ENCODE results near the gene CTIF. TPM values are rescaled to one million over a fixed set of nuclear protein-coding genes. Genes with fewer than 3 reads are reported as not detected.

CTIF gene
- total RNA-seq, 5 donors from 2014 or later (not counting 1 experiment from before 2014, with no cell fraction given): 3.2 to 6.7 (median 4.7) TPM

GRCh38 chr18:48817021-48817461 lies 278.2 kb downstream of the CTIF start:
- H3K4me1 ChIP-seq (ENCODE audit: control insufficient read depth in 1 of 2, extremely low read depth in 1 of 2, insufficient read depth in 2 of 2, low read length in 2 of 2): peaks cover 2 to 60% of the 10 kb centered on the region in 2 experiments
- peaks cover 37 to 63% (median 47%) of the 10 kb centered on the region in 3 donors for H3K4me1 Mint-ChIP-seq
- DNase-seq (peak in 4 of 35 experiments; percentile 4 to 30 (median 12)), ATAC-seq (replicated peaks in 1 of 4) (no peak)
- WGBS (ENCODE audit: insufficient coverage): 91% methylated on average over 16 of the region's 17 CpGs
- H3K36me3 Mint-ChIP-seq: no peaks in the 10 kb centered on the region
- POLR2A ChIA-PET: no interaction called here
- H3K27ac ChIP-seq (ENCODE audit: low read length): no peak overlapping the region
- CTCF ChIA-PET: interaction anchor here in 1 of 2 donors (0.7 kb wide), 1 partner anchor 516 kb away, joined by 7 read pairs; no protein-coding TSS in a partner anchor
- H3K9me3 Mint-ChIP-seq: no peaks in the 10 kb centered on the region
- H3K27me3 Mint-ChIP-seq: no peaks in the 10 kb centered on the region
- H3K27me3 ChIP-seq (replicated peaks in 1 of 2; ENCODE audit: control insufficient read depth in 2 of 2, extremely low read depth in 1 of 2, insufficient read depth in 2 of 2, low read length in 1 of 2): no peaks in the 10 kb centered on the region
- H3K9me3 ChIP-seq: no peaks in the 10 kb centered on the region
- H3K4me3 ChIP-seq (ENCODE audit: control insufficient read depth in 1 of 2, extremely low read depth in 1 of 2, low read length in 1 of 2): no peak overlapping the region
- H3K27ac Mint-ChIP-seq: no peak overlapping the region
- H3K36me3 ChIP-seq (ENCODE audit: control insufficient read depth in 2 of 2, extremely low read depth in 1 of 2, insufficient read depth in 1 of 2, low read length in 1 of 2): no peaks in the 10 kb centered on the region
- no peak overlapping the region for H3K4me3 Mint-ChIP-seq

GRCh38 chr18:48818329-48819254 lies 279.8 kb downstream of the CTIF start:
- 97% methylated on average over 12 of the region's 18 CpGs for WGBS (ENCODE audit: insufficient coverage)
- no peak for ATAC-seq (replicated peaks in 1 of 4)
- ChIA-PET POLR2A (no interaction called here), CTCF (no interaction called here)
- DNase-seq: peak in 3 of 35 experiments; percentile 4 to 19 (median 10)
- Histone ChIP-seq H3K27me3 (replicated peaks in 1 of 2; ENCODE audit: control insufficient read depth in 2 of 2, extremely low read depth in 1 of 2, insufficient read depth in 2 of 2, low read length in 1 of 2) (no peaks in the 10 kb centered on the region), H3K36me3 (ENCODE audit: control insufficient read depth in 2 of 2, extremely low read depth in 1 of 2, insufficient read depth in 1 of 2, low read length in 1 of 2) (no peaks in the 10 kb centered on the region), H3K4me3 (ENCODE audit: control insufficient read depth in 1 of 2, extremely low read depth in 1 of 2, low read length in 1 of 2) (no peak overlapping the region), H3K4me1 (ENCODE audit: control insufficient read depth in 1 of 2, extremely low read depth in 1 of 2, insufficient read depth in 2 of 2, low read length in 2 of 2) (peaks cover 0 to 50% of the 10 kb centered on the region in 2 experiments), H3K9me3 (no peaks in the 10 kb centered on the region), H3K27ac (ENCODE audit: low read length) (no peak overlapping the region)
- Mint-ChIP-seq H3K27ac (peak overlapping the region in 1 of 2 donors; percentile 53), H3K4me3 (no peak overlapping the region), H3K27me3 (no peaks in the 10 kb centered on the region), H3K36me3 (peaks cover 4% of the 10 kb centered on the region), H3K4me1 (peaks cover 26 to 53% (median 36%) of the 10 kb centered on the region in 3 donors), H3K9me3 (peaks cover 0 to 5% (median 0%) of the 10 kb centered on the region in 3 donors)

DNA sequence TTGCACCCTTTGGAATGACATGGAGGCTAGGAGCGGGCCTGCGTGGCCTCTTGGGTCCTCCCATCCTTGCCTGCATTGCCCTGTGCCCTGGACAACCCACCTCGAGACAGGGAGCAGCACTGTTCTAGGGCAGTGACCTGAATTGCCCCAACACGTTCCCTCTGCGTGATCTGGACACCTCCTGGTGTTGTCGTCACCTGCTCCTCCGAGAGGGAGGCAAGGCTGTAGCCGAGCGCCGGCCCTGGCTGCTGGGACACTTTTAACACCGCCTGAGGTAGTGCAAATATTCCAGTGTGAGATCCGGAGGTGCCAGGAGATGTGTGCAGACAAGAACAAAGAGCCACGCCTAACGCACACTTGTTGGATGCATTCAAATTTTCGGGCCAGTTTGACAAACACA lies 280.4 kb downstream of the CTIF start:
- H3K27ac Mint-ChIP-seq: peak overlapping the region in 1 of 2 donors; percentile 28
- H3K4me3 Mint-ChIP-seq: no peak overlapping the region
- DNase-seq: peak in 3 of 35 experiments; percentile 1 to 16 (median 9)
- Histone ChIP-seq H3K27ac (ENCODE audit: low read length) (no peak overlapping the region), H3K36me3 (ENCODE audit: control insufficient read depth in 2 of 2, extremely low read depth in 1 of 2, insufficient read depth in 1 of 2, low read length in 1 of 2) (no peaks in the 10 kb centered on the region), H3K4me3 (ENCODE audit: control insufficient read depth in 1 of 2, extremely low read depth in 1 of 2, low read length in 1 of 2) (no peak overlapping the region), H3K9me3 (no peaks in the 10 kb centered on the region), H3K27me3 (replicated peaks in 1 of 2; ENCODE audit: control insufficient read depth in 2 of 2, extremely low read depth in 1 of 2, insufficient read depth in 2 of 2, low read length in 1 of 2) (no peaks in the 10 kb centered on the region), H3K4me1 (ENCODE audit: control insufficient read depth in 1 of 2, extremely low read depth in 1 of 2, insufficient read depth in 2 of 2, low read length in 2 of 2) (peaks cover 0 to 43% of the 10 kb centered on the region in 2 experiments)
- H3K4me1 Mint-ChIP-seq: peaks cover 19 to 46% (median 30%) of the 10 kb centered on the region in 3 donors
- ChIA-PET POLR2A (interaction anchor here in 1 of 2 donors (0.6 kb wide), 1 partner anchor 305 kb away, joined by 5 read pairs; no protein-coding TSS in a partner anchor), CTCF (no interaction called here)
- H3K9me3 Mint-ChIP-seq: peaks cover 0 to 5% (median 0%) of the 10 kb centered on the region in 3 donors
- peaks cover 4% of the 10 kb centered on the region for H3K36me3 Mint-ChIP-seq
- 97% methylated on average over 15 of the region's 15 CpGs for WGBS (ENCODE audit: insufficient coverage)
- ATAC-seq (replicated peaks in 1 of 4): no peak
- no peaks in the 10 kb centered on the region for H3K27me3 Mint-ChIP-seq

GRCh38 chr18:48819781-48820482 lies 281.1 kb downstream of the CTIF start:
- ATAC-seq (replicated peaks in 1 of 4): no peak
- Mint-ChIP-seq H3K27ac (peak overlapping the region; percentile 3 to 23), H3K27me3 (no peaks in the 10 kb centered on the region), H3K9me3 (peaks cover 0 to 5% (median 0%) of the 10 kb centered on the region in 3 donors), H3K36me3 (peaks cover 4% of the 10 kb centered on the region), H3K4me3 (no peak overlapping the region), H3K4me1 (peaks cover 12 to 39% (median 23%) of the 10 kb centered on the region in 3 donors)
- Histone ChIP-seq H3K36me3 (ENCODE audit: control insufficient read depth in 2 of 2, extremely low read depth in 1 of 2, insufficient read depth in 1 of 2, low read length in 1 of 2) (no peaks in the 10 kb centered on the region), H3K27me3 (replicated peaks in 1 of 2; ENCODE audit: control insufficient read depth in 2 of 2, extremely low read depth in 1 of 2, insufficient read depth in 2 of 2, low read length in 1 of 2) (no peaks in the 10 kb centered on the region), H3K4me3 (ENCODE audit: control insufficient read depth in 1 of 2, extremely low read depth in 1 of 2, low read length in 1 of 2) (no peak overlapping the region), H3K4me1 (ENCODE audit: control insufficient read depth in 1 of 2, extremely low read depth in 1 of 2, insufficient read depth in 2 of 2, low read length in 2 of 2) (peaks cover 0 to 36% of the 10 kb centered on the region in 2 experiments), H3K27ac (ENCODE audit: low read length) (no peak overlapping the region), H3K9me3 (no peaks in the 10 kb centered on the region)
- 93% methylated on average over 9 of the region's 11 CpGs for WGBS (ENCODE audit: insufficient coverage)
- ChIA-PET POLR2A (interaction anchor here in 1 of 2 donors (0.6 kb wide), 1 partner anchor 304 kb away, joined by 5 read pairs; no protein-coding TSS in a partner anchor), CTCF (interaction anchor here in 1 of 2 donors (0.6 kb wide), 1 partner anchor 213 kb away, joined by 4 read pairs; no protein-coding TSS in a partner anchor)
- peak in 3 of 35 experiments; percentile 1 to 3 (median 2) for DNase-seq

- Histone ChIP-seq H3K4me1 (ENCODE audit: control insufficient read depth in 1 of 2, extremely low read depth in 1 of 2, insufficient read depth in 2 of 2, low read length in 2 of 2) (peaks cover 0 to 29% of the 10 kb centered on the region in 2 experiments), H3K36me3 (ENCODE audit: control insufficient read depth in 2 of 2, extremely low read depth in 1 of 2, insufficient read depth in 1 of 2, low read length in 1 of 2) (no peaks in the 10 kb centered on the region), H3K27ac (ENCODE audit: low read length) (no peak overlapping the region), H3K4me3 (ENCODE audit: control insufficient read depth in 1 of 2, extremely low read depth in 1 of 2, low read length in 1 of 2) (no peak overlapping the region), H3K9me3 (no peaks in the 10 kb centered on the region), H3K27me3 (replicated peaks in 1 of 2; ENCODE audit: control insufficient read depth in 2 of 2, extremely low read depth in 1 of 2, insufficient read depth in 2 of 2, low read length in 1 of 2) (no peaks in the 10 kb centered on the region)
- ATAC-seq (replicated peaks in 1 of 4) (no peak), DNase-seq (peak in 4 of 35 experiments; percentile 1 to 18 (median 6))
- H3K36me3 Mint-ChIP-seq: peaks cover 4% of the 10 kb centered on the region
- H3K4me3 Mint-ChIP-seq: no peak overlapping the region
- peaks cover 11 to 32% (median 22%) of the 10 kb centered on the region in 3 donors for H3K4me1 Mint-ChIP-seq
- H3K27me3 Mint-ChIP-seq: no peaks in the 10 kb centered on the region
- peak overlapping the region; percentile 3 to 70 for H3K27ac Mint-ChIP-seq
- H3K9me3 Mint-ChIP-seq: peaks cover 0 to 5% (median 0%) of the 10 kb centered on the region in 3 donors
- ChIA-PET POLR2A (no interaction called here), CTCF (interaction anchor here in 1 of 2 donors (0.6 kb wide), 1 partner anchor 212 kb away, joined by 4 read pairs; no protein-coding TSS in a partner anchor)
- WGBS (ENCODE audit: insufficient coverage): 73% methylated on average over 8 of the region's 11 CpGs
These were observed 281.8 kb downstream of the CTIF start for GRCh38 chr18:48820483-48821250.

Measured in T-cell (primary cell).